ENCODE results near the gene FAM83C.

- TF ChIP-seq CTCF (IDR thresholded peaks at IDR 0.05; ENCODE audit: low read depth, low read length) (no peak), EZH2phosphoT487 (IDR thresholded peaks at IDR 0.05; ENCODE audit: low read depth) (no peak)
Observed at GRCh38 chr20:35334311-35335101, 42.3 kb upstream of the FAM83C start.

Data from OCI-LY3 (cell line).